ENCODE measurements around the gene PECR. TPM values are rescaled to one million over a fixed set of nuclear protein-coding genes. Genes with fewer than 3 reads are reported as not detected.

Gene PECR
- total and polyA plus RNA-seq, 5 experiments from 2014 or later: 15.7 to 33.3 (median 25.4) TPM

GRCh38 chr2:216114382-216114713 lies 32.7 kb upstream of the PECR start:
- Mint-ChIP-seq H3K4me1 (peaks cover 40 to 98% (median 93%) of the 10 kb centered on the region in 4 donors), H3K27ac (peak overlapping the region; percentile 95 to 99 (median 97)), H3K27me3 (peaks cover 0 to 2% (median 0%) of the 10 kb centered on the region in 5 donors), H3K36me3 (peaks cover 6 to 89% (median 15%) of the 10 kb centered on the region in 3 donors), H3K4me3 (peak overlapping the region; percentile 90 to 98 (median 92)), H3K9me3 (no peaks in the 10 kb centered on the region)
- DNase-seq: no peak
- POLR2A ChIA-PET: interaction anchor here (1.4 to 2.6 kb wide), 3 partner anchors 31 to 57 kb away, joined by 6 to 13 read pairs (median 8); partner anchors contain the start of genes PECR and TMEM169
- ATAC-seq: peak in 1 of 2 donors; percentile 18

GRCh38 chr2:216113572-216113971 lies 32.0 kb upstream of the PECR start:
- Mint-ChIP-seq H3K4me3 (peak overlapping the region in 4 of 10 donors; percentile 9 to 92 (median 18)), H3K9me3 (no peaks in the 10 kb centered on the region), H3K27ac (peak overlapping the region in 6 of 10 donors; percentile 43 to 100 (median 96)), H3K36me3 (peaks cover 9 to 81% (median 11%) of the 10 kb centered on the region in 3 donors), H3K4me1 (peaks cover 42 to 97% (median 91%) of the 10 kb centered on the region in 4 donors), H3K27me3 (peaks cover 0 to 5% (median 0%) of the 10 kb centered on the region in 5 donors)
- DNase-seq (no peak), ATAC-seq (no peak)
- POLR2A ChIA-PET: interaction anchor here (1.4 to 2.6 kb wide), 3 partner anchors 30 to 56 kb away, joined by 6 to 13 read pairs (median 8); partner anchors contain the start of genes PECR and TMEM169

- peak overlapping the region in 2 of 10 donors; percentile 22 to 92 for H3K4me3 Mint-ChIP-seq
- POLR2A ChIA-PET: interaction anchor here (2.6 kb wide), 1 partner anchor 29 kb away, joined by 13 read pairs; no protein-coding TSS in a partner anchor
Observed at GRCh38 chr2:216112926-216113325, 31.3 kb upstream of the PECR start.

GRCh38 chr2:216111122-216111521 lies 29.5 kb upstream of the PECR start:
- POLR2A ChIA-PET: interaction anchor here (0.9 to 4.5 kb wide), 3 partner anchors 27 to 53 kb away, joined by 3 to 96 read pairs (median 24); partner anchors contain the start of genes PECR and TMEM169
- H3K9me3 Mint-ChIP-seq: no peaks in the 10 kb centered on the region
- DNase-seq: no peak
- peaks cover 0 to 5% (median 0%) of the 10 kb centered on the region in 5 donors for H3K27me3 Mint-ChIP-seq
- peak overlapping the region in 9 of 10 donors; percentile 50 to 100 (median 79) for H3K27ac Mint-ChIP-seq
- peak overlapping the region; percentile 16 to 100 (median 100) for H3K4me3 Mint-ChIP-seq
- H3K36me3 Mint-ChIP-seq: peaks cover 4 to 57% (median 9%) of the 10 kb centered on the region in 3 donors
- ATAC-seq: no peak
- peaks cover 31 to 76% (median 70%) of the 10 kb centered on the region in 4 donors for H3K4me1 Mint-ChIP-seq

More at GRCh38 chr2:216112926-216113325, 31.3 kb upstream of the PECR start:
- Mint-ChIP-seq H3K27ac (peak overlapping the region in 6 of 10 donors; percentile 11 to 100 (median 25)), H3K36me3 (peaks cover 9 to 75% (median 9%) of the 10 kb centered on the region in 3 donors), H3K27me3 (peaks cover 0 to 5% (median 0%) of the 10 kb centered on the region in 5 donors), H3K4me1 (peaks cover 41 to 94% (median 87%) of the 10 kb centered on the region in 4 donors), H3K9me3 (no peaks in the 10 kb centered on the region)
- ATAC-seq: no peak
- DNase-seq: no peak

- H3K27me3 Mint-ChIP-seq: peaks cover 0 to 5% (median 0%) of the 10 kb centered on the region in 5 donors
- peaks cover 30 to 73% (median 66%) of the 10 kb centered on the region in 4 donors for H3K4me1 Mint-ChIP-seq
- DNase-seq (no peak), ATAC-seq (no peak)
- peak overlapping the region; percentile 100 for H3K27ac Mint-ChIP-seq
- peak overlapping the region; percentile 98 to 100 (median 100) for H3K4me3 Mint-ChIP-seq
- POLR2A ChIA-PET: interaction anchor here (3.8 to 4.5 kb wide), 2 partner anchors 27 to 52 kb away, joined by 24 to 96 read pairs; partner anchors contain the start of genes PECR and TMEM169
- H3K9me3 Mint-ChIP-seq: no peaks in the 10 kb centered on the region
- H3K36me3 Mint-ChIP-seq: peaks cover 4 to 52% (median 9%) of the 10 kb centered on the region in 3 donors
Observed at GRCh38 chr2:216110620-216111019, 29.0 kb upstream of the PECR start.

- Mint-ChIP-seq H3K4me3 (peak overlapping the region; percentile 98 to 100 (median 100)), H3K27me3 (peaks cover 0 to 5% (median 0%) of the 10 kb centered on the region in 5 donors), H3K4me1 (peaks cover 30 to 69% (median 62%) of the 10 kb centered on the region in 4 donors), H3K9me3 (no peaks in the 10 kb centered on the region), H3K36me3 (peaks cover 4 to 48% (median 9%) of the 10 kb centered on the region in 3 donors), H3K27ac (peak overlapping the region; percentile 100)
- ATAC-seq (peak in 1 of 2 donors; percentile 27), DNase-seq (peak in 3 of 10 donors; percentile 35 to 46 (median 36))
- POLR2A ChIA-PET: interaction anchor here (0.7 to 4.5 kb wide), 7 partner anchors 10 to 388 kb away, joined by 3 to 96 read pairs (median 8); partner anchors contain the start of genes PECR, RPL37A and TMEM169
Observed at GRCh38 chr2:216109962-216110614, 28.5 kb upstream of the PECR start.

GRCh38 chr2:216108967-216109921 lies 27.6 kb upstream of the PECR start, which contains the start of gene XRCC5:
XRCC5 (plus strand) TSS chr2:216109348; CDS start chr2:216109437, 89 bp downstream.
- ATAC-seq (peak; percentile 81 to 88), DNase-seq (peak; percentile 93 to 98 (median 97))
- Mint-ChIP-seq H3K27ac (peak within 1 kb of the TSS; percentile 100), H3K27me3 (peaks cover 0 to 3% (median 0%) of the 10 kb centered on the region in 5 donors), H3K4me1 (peaks cover 25 to 60% (median 53%) of the 10 kb centered on the region in 4 donors), H3K36me3 (peaks cover under 1 to 40% (median 9%) of the 10 kb centered on the region in 3 donors), H3K4me3 (peak within 1 kb of the TSS; percentile 98 to 100 (median 100)), H3K9me3 (no peaks in the 10 kb centered on the region)
- POLR2A ChIA-PET: interaction anchor here (0.7 to 4.5 kb wide), 14 partner anchors 8 to 797 kb away, joined by 3 to 96 read pairs (median 4); partner anchors contain the start of genes ATIC, PECR, RPL37A and TMEM169

GRCh38 chr2:216108310-216108966 lies 26.8 kb upstream of the PECR start:
- POLR2A ChIA-PET: interaction anchor here (0.8 to 4.5 kb wide), 12 partner anchors 9 to 797 kb away, joined by 3 to 96 read pairs (median 4); partner anchors contain the start of genes ATIC, PECR and TMEM169
- peak overlapping the region; percentile 74 to 100 (median 100) for H3K4me3 Mint-ChIP-seq
- ATAC-seq (no peak), DNase-seq (no peak)
- H3K27me3 Mint-ChIP-seq: peaks cover 0 to 3% (median 0%) of the 10 kb centered on the region in 5 donors
- peaks cover 21 to 52% (median 46%) of the 10 kb centered on the region in 4 donors for H3K4me1 Mint-ChIP-seq
- H3K9me3 Mint-ChIP-seq: no peaks in the 10 kb centered on the region
- H3K27ac Mint-ChIP-seq: peak overlapping the region; percentile 100
- H3K36me3 Mint-ChIP-seq: peaks cover 0 to 32% (median 9%) of the 10 kb centered on the region in 3 donors

GRCh38 chr2:216107760-216108159 lies 26.2 kb upstream of the PECR start:
- peaks cover 0 to 3% (median 0%) of the 10 kb centered on the region in 5 donors for H3K27me3 Mint-ChIP-seq
- ATAC-seq: no peak
- H3K4me1 Mint-ChIP-seq: peaks cover 16 to 46% (median 39%) of the 10 kb centered on the region in 4 donors
- no peak for DNase-seq
- H3K4me3 Mint-ChIP-seq: peak overlapping the region in 3 of 10 donors; percentile 11 to 61 (median 27)
- peak overlapping the region in 3 of 10 donors; percentile 34 to 100 (median 41) for H3K27ac Mint-ChIP-seq
- no peaks in the 10 kb centered on the region for H3K9me3 Mint-ChIP-seq
- POLR2A ChIA-PET: interaction anchor here (0.8 to 4.5 kb wide), 6 partner anchors 9 to 49 kb away, joined by 3 to 96 read pairs (median 12); partner anchors contain the start of genes PECR and TMEM169
- peaks cover 0 to 25% (median 9%) of the 10 kb centered on the region in 3 donors for H3K36me3 Mint-ChIP-seq

- POLR2A ChIA-PET: interaction anchor here (0.8 to 4.5 kb wide), 3 partner anchors 14 to 49 kb away, joined by 4 to 96 read pairs (median 24); partner anchors contain the start of genes PECR and TMEM169
- no peaks in the 10 kb centered on the region for H3K9me3 Mint-ChIP-seq
- ATAC-seq (no peak), DNase-seq (no peak)
- peaks cover 0 to 21% (median 8%) of the 10 kb centered on the region in 3 donors for H3K36me3 Mint-ChIP-seq
- peaks cover 0 to 3% (median 0%) of the 10 kb centered on the region in 5 donors for H3K27me3 Mint-ChIP-seq
- H3K4me3 Mint-ChIP-seq: peak overlapping the region in 1 of 10 donors; percentile 11
- H3K27ac Mint-ChIP-seq: peak overlapping the region in 3 of 10 donors; percentile 5 to 100 (median 34)
- H3K4me1 Mint-ChIP-seq: peaks cover 12 to 41% (median 34%) of the 10 kb centered on the region in 4 donors
Observed at GRCh38 chr2:216107320-216107719, 25.7 kb upstream of the PECR start.

GRCh38 chr2:216104691-216105090 lies 23.1 kb upstream of the PECR start:
- no peak for ATAC-seq

More at GRCh38 chr2:216104691-216105090, 23.1 kb upstream of the PECR start:
- Mint-ChIP-seq H3K27me3 (peaks cover 0 to 3% (median 0%) of the 10 kb centered on the region in 5 donors), H3K4me1 (peaks cover 6 to 15% (median 10%) of the 10 kb centered on the region in 4 donors), H3K9me3 (no peaks in the 10 kb centered on the region), H3K36me3 (peaks cover 3 to 15% (median 4%) of the 10 kb centered on the region in 3 donors), H3K4me3 (no peak overlapping the region), H3K27ac (no peak overlapping the region)
- POLR2A ChIA-PET: no interaction called here
- DNase-seq: no peak
